Vagina (tissue), 2 donors: Measurements from ENCODE around the gene RAPGEFL1. TPM values are rescaled to one million over a fixed set of nuclear protein-coding genes. Genes with fewer than 3 reads are reported as not detected.
"Not testable (repeated sequence)": the region's sequence is repeated elsewhere in the genome, so short reads cannot be mapped to it uniquely, and the experiment has no call there.

Experiments
- DNase-seq, 2 donors: peaks; one replicate each; pipeline ENCODE4 v3.0.0-alpha.2; 2017; ENCODE audit errors: extremely low spot score in 2 of 2
- H3K27ac ChIP-seq: fragments of 200-600 bp; sonication (generic); one replicate; pipeline ENCODE4 v1.5.1; 2019
- H3K27me3 ChIP-seq: fragments of 200-600 bp; sonication (generic); one replicate; pipeline ENCODE4 v1.5.1; 2019
- H3K36me3 ChIP-seq, 2 donors: fragments of 200-600 bp; sonication (generic); one replicate each; pipeline ENCODE4 v1.5.1; 2017 to 2019
- H3K4me1 ChIP-seq: fragments of 200-600 bp; sonication (generic); one replicate; pipeline ENCODE4 v1.5.1; 2019
- H3K4me3 ChIP-seq, 2 donors: fragments of 200-600 bp; sonication (generic); 1 replicate in 1 of 2; 2 replicates in 1 of 2; pipeline ENCODE4 v1.5.1; 2016 to 2019
- H3K9me3 ChIP-seq: fragments of 200-600 bp; sonication (generic); one replicate; pipeline ENCODE4 v1.5.1; 2019
- CTCF ChIP-seq, 3 experiments: fragments of 450-650 bp in 2 of 3; fragments of 200-600 bp in 1 of 3; sonication (generic) in 1 of 3; IDR thresholded peaks; one replicate each; pipeline ENCODE4 v1.5.1; 2017 to 2019; ENCODE audit warnings: antibody characterized with exemption in 3 of 3, mild to moderate bottlenecking in 2 of 3, moderate library complexity in 2 of 3
- POLR2A ChIP-seq, 2 donors: fragments of 450-650 bp; IDR thresholded peaks; one replicate each; pipeline ENCODE4 v1.6.1; 2017; ENCODE audit warnings: antibody characterized with exemption in 2 of 2, mild to moderate bottlenecking in 2 of 2, moderate library complexity in 2 of 2
- POLR2AphosphoS5 ChIP-seq, 2 donors: sonication (generic); formaldehyde crosslinking; IDR thresholded peaks; one replicate each; pipeline ENCODE4 v1.9.0; 2017; ENCODE audit warnings: antibody characterized with exemption in 2 of 2, mild to moderate bottlenecking in 2 of 2, low read depth in 1 of 2; ENCODE audit not compliant: insufficient read depth in 1 of 2
- intact Hi-C: fragments of 100-400 bp; cut with DNase I; formaldehyde crosslinking; loops from one replicate; pipeline ENCODE4 v1.15.1; 2023
- total RNA-seq: library from RNA; depleted of rRNA; stranded (reverse); fragments of >200 nt; gene quantifications from one replicate; pipeline ENCODE4 v1.2.3, GENCODE V29; 2016

Gene RAPGEFL1
- total RNA-seq, 1 donor from 2014 or later = 144 TPM

DNA sequence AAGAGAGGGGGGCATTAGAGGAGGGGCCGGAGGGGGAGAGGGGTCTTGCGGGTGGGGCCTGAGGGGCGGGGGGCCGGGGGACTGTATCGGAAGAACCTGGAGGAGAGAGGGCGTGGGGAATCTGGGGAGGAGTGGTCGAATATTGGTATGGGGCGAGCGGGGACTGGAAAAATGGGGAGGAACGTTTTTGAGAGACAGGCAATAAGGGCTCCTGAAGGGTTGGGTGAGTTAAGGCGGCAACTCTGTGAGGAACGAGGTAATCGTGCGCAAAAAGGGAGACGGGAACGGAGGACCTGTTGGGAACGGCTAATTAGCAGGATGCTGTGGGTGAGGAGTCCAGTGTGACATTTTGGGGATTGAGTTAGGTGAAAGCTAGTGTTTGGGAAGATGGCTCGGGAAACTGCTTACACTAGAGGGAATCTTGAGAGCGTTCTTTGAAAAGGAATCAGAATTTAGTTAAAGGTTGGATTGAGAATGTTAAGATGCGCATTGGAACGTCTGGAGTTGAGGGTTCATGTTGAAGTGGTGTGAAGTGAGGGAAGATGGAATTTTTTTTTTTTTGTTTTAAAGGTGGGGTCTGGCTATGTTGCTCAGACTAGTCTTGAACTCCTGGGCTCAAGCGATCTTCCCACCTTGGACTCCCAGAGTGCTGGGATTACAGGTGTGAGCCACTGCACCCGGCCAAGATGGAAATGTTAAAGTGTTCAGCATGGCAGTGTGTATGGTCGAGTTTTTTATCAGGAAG, 42.5 kb downstream of the RAPGEFL1 start:
- peaks cover 34% of the 10 kb centered on the region for H3K4me1 ChIP-seq
- intact Hi-C loops = loop anchor here (5.0 kb wide), 1 partner anchor 68 kb away; the partner anchor contains the start of gene CDC6
- peak in 1 of 2 donors; percentile 88 for DNase-seq

DNA sequence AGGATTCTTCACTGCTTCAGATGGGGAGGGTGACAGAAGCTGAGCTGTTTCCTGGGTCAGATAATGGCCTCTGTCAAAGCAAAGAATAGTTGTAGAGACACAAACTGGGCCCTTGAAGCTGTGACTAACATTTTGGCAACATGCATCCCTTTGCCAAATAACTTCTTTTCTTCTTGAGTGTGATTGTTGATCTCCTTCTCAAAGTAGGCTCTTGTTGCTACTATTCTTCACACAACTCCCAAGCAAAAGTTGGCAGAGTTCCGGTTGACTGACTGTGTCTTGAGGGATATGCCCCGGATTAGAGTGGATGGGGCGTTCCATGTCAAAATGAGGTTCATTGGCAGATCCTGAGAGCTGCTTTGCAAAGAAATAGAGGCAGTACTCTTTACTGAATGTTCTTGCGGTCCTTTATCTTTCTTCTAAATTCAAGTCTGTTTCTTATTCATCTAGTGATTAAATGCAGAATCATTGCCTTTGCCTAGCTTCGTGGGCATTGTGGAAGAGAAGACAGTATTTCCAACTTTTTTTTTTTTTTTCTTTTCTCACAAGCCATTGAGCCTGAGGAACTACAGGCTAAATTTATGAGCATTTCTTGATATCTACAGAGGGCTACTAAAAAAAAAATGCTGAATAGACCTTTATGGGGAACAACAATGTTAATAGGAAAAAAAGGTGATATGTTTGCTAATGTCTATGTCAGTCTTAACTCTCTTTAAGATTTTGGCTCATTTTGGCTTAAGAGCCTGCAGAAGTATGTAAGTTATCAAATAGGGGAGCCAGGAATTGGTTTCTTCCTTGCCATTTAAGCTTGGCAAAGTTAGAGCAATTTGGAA, 47.7 kb downstream of the RAPGEFL1 start:
- no peaks in the 10 kb centered on the region for H3K36me3 ChIP-seq
- H3K4me1 ChIP-seq = peaks cover 38% of the 10 kb centered on the region
- no peak for TF ChIP-seq POLR2A (IDR thresholded peaks at IDR 0.05)
- TF ChIP-seq CTCF (IDR thresholded peaks at IDR 0.05) = no peak
- no peak for TF ChIP-seq POLR2AphosphoS5 (IDR thresholded peaks at IDR 0.05; ENCODE audit: insufficient read depth in 1 of 2, low read depth in 1 of 2)
- H3K27ac ChIP-seq = peak overlapping the region; percentile 36
- intact Hi-C loops = no loop called here
- no peaks in the 10 kb centered on the region for H3K27me3 ChIP-seq
- no peak overlapping the region for H3K4me3 ChIP-seq
- DNase-seq = no peak
- no peaks in the 10 kb centered on the region for H3K9me3 ChIP-seq

More for the DNA sequence above, 42.5 kb downstream of the RAPGEFL1 start:
- no peaks in the 10 kb centered on the region for H3K27me3 ChIP-seq
- H3K9me3 ChIP-seq = no peaks in the 10 kb centered on the region
- peak overlapping the region; percentile 60 to 76 for H3K4me3 ChIP-seq
- peak overlapping the region; percentile 82 for H3K27ac ChIP-seq
- TF ChIP-seq POLR2A (IDR thresholded peaks at IDR 0.05) (no peak), CTCF (IDR thresholded peaks at IDR 0.05) (no peak), POLR2AphosphoS5 (IDR thresholded peaks at IDR 0.05; ENCODE audit: insufficient read depth in 1 of 2, low read depth in 1 of 2) (no peak)
- no peaks in the 10 kb centered on the region for H3K36me3 ChIP-seq

- peaks cover 29% of the 10 kb centered on the region for H3K4me1 ChIP-seq
- H3K27me3 ChIP-seq, DNase-seq, H3K27ac ChIP-seq, H3K9me3 ChIP-seq, H3K4me3 ChIP-seq, intact Hi-C loops: not testable (repeated sequence)
- peaks cover 0 to 16% of the 10 kb centered on the region in 2 donors for H3K36me3 ChIP-seq
Observed at GRCh38 chr17:40229146-40229545, 51.9 kb downstream of the RAPGEFL1 start.

- H3K4me3 ChIP-seq = no peak overlapping the region
- H3K27ac ChIP-seq = no peak overlapping the region
- no peaks in the 10 kb centered on the region for H3K9me3 ChIP-seq
- DNase-seq = no peak
- H3K27me3 ChIP-seq = no peaks in the 10 kb centered on the region
- no peak for TF ChIP-seq POLR2AphosphoS5 (IDR thresholded peaks at IDR 0.05; ENCODE audit: insufficient read depth in 1 of 2, low read depth in 1 of 2)
- no peak for TF ChIP-seq POLR2A (IDR thresholded peaks at IDR 0.05)
- no peak for TF ChIP-seq CTCF (IDR thresholded peaks at IDR 0.05)
- peaks cover 25% of the 10 kb centered on the region for H3K4me1 ChIP-seq
- intact Hi-C loops = no loop called here
- H3K36me3 ChIP-seq = peaks cover 0 to 20% of the 10 kb centered on the region in 2 donors
Observed at GRCh38 chr17:40230670-40231069, 53.4 kb downstream of the RAPGEFL1 start.

- DNase-seq, H3K27ac ChIP-seq, intact Hi-C loops, H3K27me3 ChIP-seq, H3K9me3 ChIP-seq, H3K4me3 ChIP-seq: not testable (repeated sequence)
- peaks cover 0 to 20% of the 10 kb centered on the region in 2 donors for H3K36me3 ChIP-seq
- H3K4me1 ChIP-seq = peaks cover 24% of the 10 kb centered on the region
Observed at GRCh38 chr17:40231928-40232327, 54.7 kb downstream of the RAPGEFL1 start.
